KMS-11 (cell line): Measurements from ENCODE around the gene PSMB7.

Source experiments
- H2AFZ ChIP-seq: fragments of 200-600 bp; sonication (generic); 2 replicates; pipeline ENCODE4 v1.6.1; 2016; ENCODE audit warnings: antibody characterized with exemption, mixed run types, low read depth
- H3K27ac ChIP-seq: fragments of 200-600 bp; sonication (generic); 2 replicates; pipeline ENCODE4 v1.6.1; 2016; ENCODE audit warnings: mild to moderate bottlenecking, mixed run types
- H3K27me3 ChIP-seq: fragments of 200-600 bp; sonication (generic); 2 replicates; pipeline ENCODE4 v1.6.1; 2017; ENCODE audit warnings: mild to moderate bottlenecking, low read depth, mixed run types, moderate library complexity; ENCODE audit not compliant: insufficient read depth
- H3K36me3 ChIP-seq: fragments of 200-600 bp; sonication (generic); 2 replicates; pipeline ENCODE4 v1.6.1; 2017; ENCODE audit warnings: mild to moderate bottlenecking, mixed run types; ENCODE audit not compliant: insufficient read depth
- H3K4me1 ChIP-seq: fragments of 200-600 bp; sonication (generic); 2 replicates; pipeline ENCODE4 v1.6.1; 2016; ENCODE audit warnings: mild to moderate bottlenecking, low read depth, mixed run types; ENCODE audit not compliant: poor library complexity, severe bottlenecking
- H3K4me2 ChIP-seq: fragments of 200-600 bp; sonication (generic); 2 replicates; pipeline ENCODE4 v1.7.0; 2016; ENCODE audit warnings: mild to moderate bottlenecking, mixed run types
- H3K4me3 ChIP-seq: fragments of 200-600 bp; sonication (generic); IDR thresholded peaks from 2 replicates; pipeline ENCODE4 v1.6.1; 2017; ENCODE audit warnings: low read depth, low read length, mixed read lengths; ENCODE audit not compliant: insufficient read depth
- H3K79me2 ChIP-seq: fragments of 200-600 bp; sonication (generic); 2 replicates; pipeline ENCODE4 v1.6.1; 2016; ENCODE audit warnings: low read depth, mixed run types; ENCODE audit not compliant: insufficient read depth
- H3K9ac ChIP-seq: fragments of 200-600 bp; sonication (generic); 2 replicates; pipeline ENCODE4 v1.6.1; 2016; ENCODE audit warnings: mild to moderate bottlenecking, mixed run types
- H4K20me1 ChIP-seq: fragments of 200-600 bp; sonication (generic); 2 replicates; pipeline ENCODE4 v1.6.1; 2016; ENCODE audit warnings: mild to moderate bottlenecking, mixed run types; ENCODE audit not compliant: insufficient read depth
- TF ChIP-seq, protein P1 (sequence below): fragments of 200-600 bp; sonication (generic); conservative IDR thresholded peaks from 2 replicates; pipeline ENCODE4 v1.6.1; 2017; ENCODE audit warnings: low read depth, mild to moderate bottlenecking, antibody characterized with exemption, low read length, moderate library complexity, mixed read lengths

The PSMB7 gene

DNA sequence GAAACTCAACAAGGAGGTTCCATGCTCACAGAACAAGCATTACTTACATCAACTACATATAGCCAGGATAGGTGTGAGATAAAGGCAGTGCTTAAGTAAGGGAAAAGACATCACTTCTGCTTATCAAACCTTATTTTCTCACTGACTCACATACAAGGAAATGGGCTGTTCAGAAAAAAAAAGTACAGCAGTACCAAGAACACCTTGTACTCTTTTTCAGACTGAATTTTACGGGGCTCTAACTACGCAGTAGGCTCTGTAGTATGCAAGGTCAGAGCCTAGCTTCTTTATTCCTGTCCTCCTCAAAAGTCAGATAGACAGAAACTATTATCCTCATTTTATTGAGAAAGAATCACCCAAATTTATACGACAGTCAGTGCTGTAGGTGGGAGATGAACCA is 5.8 kb downstream of the PSMB7 start:
- Histone ChIP-seq H3K27ac (no peak overlapping the region), H4K20me1 (no peaks in the 10 kb centered on the region), H3K36me3 (peaks cover 6% of the 10 kb centered on the region; the same call in 1 of the 2 replicates), H3K9ac (no peak overlapping the region), H3K4me2 (no peak overlapping the region), H3K4me1 (peaks cover 14% of the 10 kb centered on the region), H2AFZ (no peak overlapping the region), H3K4me3 (no peak overlapping the region), H3K27me3 (no peaks in the 10 kb centered on the region), H3K79me2 (peaks cover 41% of the 10 kb centered on the region)
- TF ChIP-seq, protein P1, sequence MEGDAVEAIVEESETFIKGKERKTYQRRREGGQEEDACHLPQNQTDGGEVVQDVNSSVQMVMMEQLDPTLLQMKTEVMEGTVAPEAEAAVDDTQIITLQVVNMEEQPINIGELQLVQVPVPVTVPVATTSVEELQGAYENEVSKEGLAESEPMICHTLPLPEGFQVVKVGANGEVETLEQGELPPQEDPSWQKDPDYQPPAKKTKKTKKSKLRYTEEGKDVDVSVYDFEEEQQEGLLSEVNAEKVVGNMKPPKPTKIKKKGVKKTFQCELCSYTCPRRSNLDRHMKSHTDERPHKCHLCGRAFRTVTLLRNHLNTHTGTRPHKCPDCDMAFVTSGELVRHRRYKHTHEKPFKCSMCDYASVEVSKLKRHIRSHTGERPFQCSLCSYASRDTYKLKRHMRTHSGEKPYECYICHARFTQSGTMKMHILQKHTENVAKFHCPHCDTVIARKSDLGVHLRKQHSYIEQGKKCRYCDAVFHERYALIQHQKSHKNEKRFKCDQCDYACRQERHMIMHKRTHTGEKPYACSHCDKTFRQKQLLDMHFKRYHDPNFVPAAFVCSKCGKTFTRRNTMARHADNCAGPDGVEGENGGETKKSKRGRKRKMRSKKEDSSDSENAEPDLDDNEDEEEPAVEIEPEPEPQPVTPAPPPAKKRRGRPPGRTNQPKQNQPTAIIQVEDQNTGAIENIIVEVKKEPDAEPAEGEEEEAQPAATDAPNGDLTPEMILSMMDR: no peak

DNA sequence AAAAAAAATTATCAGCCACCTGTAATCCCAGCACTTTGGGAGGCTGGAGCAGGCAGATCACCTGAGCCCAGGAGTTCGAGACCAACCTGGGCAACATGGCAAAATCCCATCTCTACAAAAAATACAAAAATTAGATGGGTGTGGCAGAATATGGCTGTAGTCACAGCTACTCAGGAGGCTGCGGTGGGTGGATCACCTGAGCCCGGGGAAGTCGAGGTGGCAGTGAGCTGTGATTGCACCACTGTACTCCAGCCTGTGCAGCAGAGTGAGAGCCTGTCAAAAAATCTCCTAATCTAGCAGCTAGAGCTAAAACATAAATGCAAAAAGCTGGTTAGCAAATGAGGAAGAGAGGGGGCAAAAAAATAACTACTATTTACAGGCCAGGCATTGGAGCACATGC is 12.0 kb downstream of the PSMB7 start:
- Histone ChIP-seq H2AFZ (no peak overlapping the region), H3K36me3 (no peaks in the 10 kb centered on the region), H3K79me2 (peaks cover 17% of the 10 kb centered on the region; the same call in 1 of the 2 replicates), H3K4me1 (no peaks in the 10 kb centered on the region), H3K27ac (no peak overlapping the region), H3K4me3 (no peak overlapping the region), H3K27me3 (no peaks in the 10 kb centered on the region), H3K9ac (no peak overlapping the region), H4K20me1 (no peaks in the 10 kb centered on the region; the same call in 1 of the 2 replicates), H3K4me2 (no peak overlapping the region)
- TF ChIP-seq, protein P1: no peak

DNA sequence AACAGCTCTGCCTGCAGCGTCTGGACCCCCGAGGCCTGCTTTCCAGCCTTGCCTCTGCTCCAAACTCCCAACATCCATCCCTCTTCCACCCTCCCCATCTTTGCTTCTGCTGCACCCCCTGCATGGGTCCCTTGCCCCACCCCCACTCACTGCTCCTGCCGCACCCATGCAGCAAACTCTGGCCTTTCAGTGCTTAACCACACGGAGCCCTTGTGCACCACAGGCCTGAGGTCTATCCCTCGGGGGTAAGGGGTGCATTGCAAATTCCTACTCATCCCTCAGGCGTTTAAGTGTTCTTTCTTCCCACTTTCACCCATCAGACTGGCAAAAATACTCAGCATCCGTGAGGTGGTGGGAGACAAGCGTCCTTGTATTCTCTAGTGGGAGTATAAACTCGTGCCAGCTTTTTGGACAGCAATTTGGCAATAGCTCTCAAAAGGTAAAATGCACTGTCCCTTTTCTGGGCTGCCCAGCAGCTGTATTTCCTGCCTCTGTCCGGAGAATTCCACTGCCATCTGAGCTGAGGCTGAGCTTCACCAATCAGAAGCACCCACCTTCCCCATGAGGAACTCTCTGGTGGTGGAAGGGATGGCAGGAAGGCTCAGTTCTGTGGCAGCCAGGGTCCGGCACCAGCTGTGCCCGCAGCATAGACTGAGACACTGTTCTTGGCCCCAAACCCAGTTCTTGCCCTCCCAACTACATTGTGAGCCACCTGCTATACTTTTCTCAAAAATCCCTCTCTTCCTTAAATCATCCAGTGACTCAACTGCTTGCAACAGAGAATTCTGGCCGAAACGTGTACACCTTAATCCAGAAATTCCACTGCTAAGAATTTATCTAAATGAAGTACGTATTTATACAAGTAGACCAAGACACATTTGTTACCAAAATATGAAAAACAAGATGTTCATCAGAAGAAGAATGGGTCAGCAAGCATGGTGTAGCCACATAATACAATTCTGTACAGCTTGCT is 15.0 kb downstream of the PSMB7 start:
- TF ChIP-seq, protein P1: no peak
- Histone ChIP-seq H3K36me3 (no peaks in the 10 kb centered on the region), H3K9ac (no peak overlapping the region), H3K27ac (no peak overlapping the region), H4K20me1 (no peaks in the 10 kb centered on the region; the same call in 1 of the 2 replicates), H3K4me1 (no peaks in the 10 kb centered on the region), H3K27me3 (no peaks in the 10 kb centered on the region), H2AFZ (no peak overlapping the region), H3K4me3 (no peak overlapping the region), H3K4me2 (no peak overlapping the region), H3K79me2 (peaks cover 7% of the 10 kb centered on the region; the same call in 1 of the 2 replicates)

DNA sequence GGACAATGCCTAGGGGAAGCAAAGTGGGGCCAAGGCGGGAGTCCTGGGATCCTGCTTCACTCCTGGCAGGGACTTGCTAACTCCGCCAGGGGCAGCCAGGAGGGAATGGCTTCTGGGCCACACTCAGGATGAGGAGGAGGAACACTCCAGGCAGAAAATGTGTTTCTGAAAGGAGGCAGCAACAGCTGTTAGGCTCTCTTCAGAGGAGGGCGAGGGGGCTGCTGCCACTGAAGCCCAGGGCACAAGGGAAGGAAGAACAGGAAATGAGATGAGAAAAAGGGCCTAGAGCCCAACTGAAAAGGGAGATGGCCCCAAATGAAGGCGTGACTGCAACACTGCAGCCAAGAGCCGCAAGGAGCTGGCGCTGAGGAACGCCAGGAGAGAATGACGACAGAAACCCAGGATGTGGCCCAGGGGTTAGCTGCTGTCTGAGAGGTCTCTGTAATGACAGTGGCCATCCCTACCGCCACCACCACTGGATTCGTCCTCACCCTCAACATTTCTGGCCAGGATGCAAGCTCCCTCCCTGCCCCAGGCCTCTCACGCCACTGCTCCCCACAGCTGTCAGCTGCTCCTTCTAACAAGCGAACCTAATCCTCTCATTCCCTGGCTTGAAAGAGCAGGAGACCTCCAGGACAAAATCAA is 15.8 kb downstream of the PSMB7 start:
- H3K4me2 ChIP-seq: no peak overlapping the region
- TF ChIP-seq, protein P1: no peak
- H3K4me1 ChIP-seq: no peaks in the 10 kb centered on the region
- H3K9ac ChIP-seq: no peak overlapping the region
- H3K36me3 ChIP-seq: no peaks in the 10 kb centered on the region
- H3K79me2 ChIP-seq: peaks cover 13% of the 10 kb centered on the region; the same call in 1 of the 2 replicates
- no peak overlapping the region for H3K27ac ChIP-seq
- no peak overlapping the region for H3K4me3 ChIP-seq
- H3K27me3 ChIP-seq: no peaks in the 10 kb centered on the region
- H2AFZ ChIP-seq: no peak overlapping the region
- H4K20me1 ChIP-seq: no peaks in the 10 kb centered on the region; the same call in 1 of the 2 replicates
